Activated CD4-positive, alpha-beta T cell treated with anti-CD3 and anti-CD28 coated beads, Interleukin-2, amount 10 ng/mL, durations not matched to agents 7 days and 5 days (primary cell): ENCODE results near the gene TMPRSS5. TPM values are rescaled to one million over a fixed set of nuclear protein-coding genes. Genes with fewer than 3 reads are reported as not detected.
A peak's percentile ranks its signal among the peaks of the same experiment; 100 is the strongest.

Experiments used
- CTCF ChIA-PET: fragments of 350-600 bp; sonication (Branson Sonifier 250); formaldehyde crosslinking; loops from one replicate; lab custom pipeline; 2021; ENCODE audit warnings: antibody characterized with exemption; lab: Charles Lee
- POLR2A ChIA-PET: fragments of 350-600 bp; sonication (Branson Sonifier 250); formaldehyde crosslinking; loops from one replicate; lab custom pipeline; 2021; ENCODE audit warnings: antibody characterized with exemption; lab: Charles Lee
- DNase-seq: peaks from one replicate; pipeline ENCODE4 v3.0.0-alpha.2; 2020
- H3K27ac Mint-ChIP-seq: one replicate; pipeline ENCODE4 v1.8.0; 2021; ENCODE audit warnings: mild to moderate bottlenecking, moderate library complexity, mixed read lengths
- H3K27me3 Mint-ChIP-seq: one replicate; pipeline ENCODE4 v1.8.0; 2021; ENCODE audit warnings: mixed read lengths
- H3K36me3 Mint-ChIP-seq: one replicate; pipeline ENCODE4 v1.8.0; 2021; ENCODE audit warnings: low read depth, mixed read lengths
- H3K4me1 Mint-ChIP-seq: one replicate; pipeline ENCODE4 v1.8.0; 2021; ENCODE audit warnings: mixed read lengths
- H3K4me3 Mint-ChIP-seq: one replicate; pipeline ENCODE4 v1.8.0; 2021; ENCODE audit warnings: mild to moderate bottlenecking, moderate library complexity, mixed read lengths
- H3K9me3 Mint-ChIP-seq: one replicate; pipeline ENCODE4 v1.8.0; 2021; ENCODE audit warnings: mixed read lengths
- total RNA-seq, 2 experiments: library from RNA; stranded (reverse); gene quantifications; one replicate each; pipeline ENCODE4 v1.2.3, GENCODE V29; 2021

Gene TMPRSS5
- total RNA-seq, 2 experiments from 2014 or later = 0.52 to 0.64 TPM

DNA sequence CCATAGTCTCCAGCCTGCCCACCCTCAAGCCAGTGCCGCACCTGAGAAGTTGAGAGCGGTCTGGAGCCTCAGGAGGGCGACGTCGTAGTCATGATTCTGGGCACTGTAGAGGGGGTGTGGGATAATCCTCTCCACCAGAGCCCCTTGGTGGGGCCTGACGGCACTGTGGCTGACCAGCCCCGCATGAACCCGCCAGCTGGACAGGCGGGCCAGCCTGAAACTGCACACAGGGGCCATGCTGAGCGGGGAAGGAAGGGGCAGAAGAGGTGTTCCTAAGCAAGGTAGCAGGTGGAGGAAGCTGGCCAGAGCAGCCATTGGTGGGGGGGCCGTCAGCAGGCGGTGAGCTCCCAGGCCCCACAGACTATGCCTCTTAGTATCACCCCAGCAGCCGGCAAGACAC, 13.1 kb downstream of the TMPRSS5 start:
- no peak overlapping the region for H3K4me3 Mint-ChIP-seq
- POLR2A ChIA-PET = interaction anchor here (0.9 kb wide), 1 partner anchor 12 kb away, joined by 4 read pairs; no protein-coding TSS in a partner anchor
- H3K4me1 Mint-ChIP-seq = peaks cover 2% of the 10 kb centered on the region
- no peaks in the 10 kb centered on the region for H3K9me3 Mint-ChIP-seq
- H3K27ac Mint-ChIP-seq = no peak overlapping the region
- H3K27me3 Mint-ChIP-seq = no peaks in the 10 kb centered on the region
- CTCF ChIA-PET = no interaction called here
- no peaks in the 10 kb centered on the region for H3K36me3 Mint-ChIP-seq
- DNase-seq = no peak

DNA sequence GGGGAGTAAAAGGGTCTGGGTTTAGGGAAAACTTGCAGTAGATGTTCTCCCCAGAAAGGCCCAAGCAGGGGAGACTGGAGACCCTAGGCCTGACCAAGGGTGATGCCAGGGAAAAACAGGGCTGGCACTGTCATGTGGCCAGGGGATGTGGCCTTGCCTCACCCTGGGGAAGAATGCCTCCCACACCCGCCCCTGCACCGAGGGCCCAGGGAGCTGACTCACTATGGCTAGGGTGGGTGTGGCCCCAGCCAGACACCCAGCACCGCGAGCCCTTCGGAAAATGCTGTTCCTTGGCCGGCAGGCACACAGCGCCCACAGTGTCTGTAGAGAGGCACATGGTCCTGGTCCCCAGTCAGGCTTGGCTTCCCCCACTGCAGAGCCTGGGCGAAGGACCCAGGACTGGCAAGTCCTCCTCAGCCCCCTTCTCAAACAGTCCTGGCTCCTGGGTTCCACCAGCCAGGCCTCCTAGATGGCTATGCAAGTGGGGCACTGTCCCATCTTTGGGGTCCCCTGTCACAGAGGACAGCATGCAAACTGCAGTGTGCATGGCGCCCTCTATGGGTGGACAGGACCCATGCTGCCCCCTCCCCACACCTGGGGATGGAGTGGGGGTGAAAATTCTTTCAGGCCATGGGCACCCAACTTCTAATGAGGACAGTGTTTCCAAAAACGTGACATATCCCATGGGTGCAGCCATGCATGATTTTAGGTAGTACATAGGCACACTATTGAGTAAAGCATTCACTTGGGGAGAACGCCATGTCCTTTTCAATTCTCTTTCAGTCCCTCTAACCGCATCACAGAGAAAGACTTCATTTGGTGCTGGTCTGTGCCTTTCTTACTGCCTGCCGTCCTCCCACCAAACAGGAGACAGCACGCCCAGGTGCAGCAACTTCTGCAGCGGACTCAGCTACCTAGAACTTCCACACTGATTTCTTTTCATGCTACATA, 15.2 kb downstream of the TMPRSS5 start:
- Mint-ChIP-seq H3K27me3 (no peaks in the 10 kb centered on the region), H3K4me1 (peaks cover 6% of the 10 kb centered on the region), H3K4me3 (no peak overlapping the region), H3K27ac (no peak overlapping the region), H3K9me3 (no peaks in the 10 kb centered on the region), H3K36me3 (no peaks in the 10 kb centered on the region)
- ChIA-PET CTCF (interaction anchor here (0.7 kb wide), 1 partner anchor 9 kb away, joined by 3 read pairs; no protein-coding TSS in a partner anchor), POLR2A (no interaction called here)
- DNase-seq = peak; percentile 14

DNA sequence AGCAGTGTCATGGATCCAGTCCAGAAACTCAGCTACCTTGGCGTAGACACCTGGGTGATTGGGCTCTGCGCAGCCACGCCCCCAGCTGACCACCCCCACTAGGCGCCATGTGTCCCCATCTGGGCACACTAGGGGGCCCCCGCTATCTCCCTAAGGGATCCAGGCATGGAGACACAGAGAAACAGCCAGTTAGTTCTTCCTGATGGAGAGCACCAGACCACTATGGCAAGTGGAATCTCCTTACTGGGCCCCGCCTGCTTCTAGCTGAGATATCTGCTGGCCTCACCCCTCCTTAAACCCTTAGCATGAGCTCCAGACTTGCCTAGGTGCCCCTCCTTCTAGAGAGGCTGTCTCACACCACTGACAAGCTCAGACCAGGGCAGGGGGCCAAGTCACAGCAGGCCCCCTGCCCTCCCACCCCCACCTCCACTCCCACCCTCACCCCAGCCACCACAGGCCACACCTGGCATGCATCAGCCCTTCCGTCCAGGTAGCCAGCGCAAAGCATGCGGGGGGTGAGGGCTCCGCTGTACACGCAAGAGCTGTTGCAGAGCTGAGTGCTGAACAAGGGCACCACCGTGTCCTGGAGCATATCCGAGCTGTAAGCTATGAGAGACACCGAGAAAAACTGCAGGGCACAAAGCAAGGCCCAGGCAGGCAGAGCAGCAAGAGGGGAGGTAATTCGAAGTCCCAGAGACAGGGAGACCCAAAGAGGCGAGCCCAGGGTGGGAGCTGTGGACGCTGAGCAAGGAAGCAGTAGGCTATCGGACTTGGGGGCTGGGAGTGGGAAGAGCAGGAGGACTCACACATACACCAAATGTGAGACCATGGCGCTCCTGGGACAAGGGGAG, 16.1 kb downstream of the TMPRSS5 start:
- no peak for DNase-seq
- no peak overlapping the region for H3K27ac Mint-ChIP-seq
- H3K27me3 Mint-ChIP-seq = no peaks in the 10 kb centered on the region
- POLR2A ChIA-PET = no interaction called here
- H3K4me1 Mint-ChIP-seq = peaks cover 5% of the 10 kb centered on the region
- CTCF ChIA-PET = interaction anchor here (0.7 kb wide), 1 partner anchor 8 kb away, joined by 3 read pairs; no protein-coding TSS in a partner anchor
- no peaks in the 10 kb centered on the region for H3K36me3 Mint-ChIP-seq
- no peak overlapping the region for H3K4me3 Mint-ChIP-seq
- no peaks in the 10 kb centered on the region for H3K9me3 Mint-ChIP-seq

DNA sequence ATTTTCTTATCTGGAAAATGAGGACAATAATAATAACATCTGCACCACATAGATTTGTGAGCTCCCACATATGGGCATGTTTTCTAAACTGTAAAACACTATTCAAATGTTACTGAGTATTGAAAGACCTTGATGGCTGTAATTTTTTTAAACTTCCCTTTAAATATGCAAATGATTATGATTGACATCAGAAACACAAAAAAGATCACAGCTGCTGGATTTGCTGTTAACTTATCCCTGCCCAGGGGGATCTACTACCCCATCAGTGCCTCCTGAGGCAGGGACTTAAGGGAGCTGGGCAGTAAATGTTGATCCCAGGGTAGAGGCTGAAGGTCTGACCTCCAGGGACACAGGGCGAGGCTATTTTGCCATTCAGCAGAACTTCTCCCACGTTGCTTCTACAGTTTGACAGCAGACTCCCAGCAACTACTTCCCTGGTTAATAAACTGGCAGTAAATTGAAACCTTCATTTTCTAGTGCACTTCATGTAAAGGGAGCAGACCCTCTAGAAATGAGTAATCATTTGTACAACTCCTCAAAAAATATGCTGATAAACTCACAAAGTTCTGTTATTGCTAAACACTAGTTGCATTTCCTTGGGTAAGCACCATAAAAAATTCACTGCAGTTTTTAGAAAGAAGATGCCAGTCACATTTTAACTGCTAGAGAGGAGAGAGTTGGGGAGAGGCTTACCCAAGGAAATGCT, 20.3 kb downstream of the TMPRSS5 start:
- Mint-ChIP-seq H3K27ac (no peak overlapping the region), H3K9me3 (no peaks in the 10 kb centered on the region), H3K4me3 (no peak overlapping the region), H3K4me1 (peaks cover 5% of the 10 kb centered on the region), H3K27me3 (no peaks in the 10 kb centered on the region), H3K36me3 (no peaks in the 10 kb centered on the region)
- CTCF ChIA-PET = no interaction called here
- POLR2A ChIA-PET = no interaction called here
- no peak for DNase-seq

DNA sequence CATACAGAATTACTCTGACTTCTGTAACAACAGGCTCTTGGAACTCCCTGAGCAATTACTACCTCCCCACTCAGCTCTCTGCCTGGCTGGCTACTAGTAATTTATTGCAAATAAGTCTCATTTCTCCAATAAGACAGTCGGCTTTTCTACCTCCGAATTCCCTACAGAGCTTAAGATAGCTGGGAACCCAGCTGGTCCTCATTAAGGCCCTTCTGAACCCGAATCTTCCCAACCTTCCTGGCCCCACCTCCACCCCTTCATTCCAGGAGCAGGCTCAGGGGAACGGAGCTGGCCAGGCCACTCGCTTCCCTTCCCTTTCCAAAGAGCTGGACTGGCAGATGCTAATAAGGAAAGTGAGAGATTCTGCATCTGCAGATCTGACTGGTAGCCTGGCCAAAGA, 21.6 kb downstream of the TMPRSS5 start:
- H3K36me3 Mint-ChIP-seq = no peaks in the 10 kb centered on the region
- no peak for DNase-seq
- no peak overlapping the region for H3K4me3 Mint-ChIP-seq
- CTCF ChIA-PET = no interaction called here
- H3K27ac Mint-ChIP-seq = no peak overlapping the region
- peaks cover 5% of the 10 kb centered on the region for H3K4me1 Mint-ChIP-seq
- no peaks in the 10 kb centered on the region for H3K9me3 Mint-ChIP-seq
- H3K27me3 Mint-ChIP-seq = no peaks in the 10 kb centered on the region
- POLR2A ChIA-PET = no interaction called here

DNA sequence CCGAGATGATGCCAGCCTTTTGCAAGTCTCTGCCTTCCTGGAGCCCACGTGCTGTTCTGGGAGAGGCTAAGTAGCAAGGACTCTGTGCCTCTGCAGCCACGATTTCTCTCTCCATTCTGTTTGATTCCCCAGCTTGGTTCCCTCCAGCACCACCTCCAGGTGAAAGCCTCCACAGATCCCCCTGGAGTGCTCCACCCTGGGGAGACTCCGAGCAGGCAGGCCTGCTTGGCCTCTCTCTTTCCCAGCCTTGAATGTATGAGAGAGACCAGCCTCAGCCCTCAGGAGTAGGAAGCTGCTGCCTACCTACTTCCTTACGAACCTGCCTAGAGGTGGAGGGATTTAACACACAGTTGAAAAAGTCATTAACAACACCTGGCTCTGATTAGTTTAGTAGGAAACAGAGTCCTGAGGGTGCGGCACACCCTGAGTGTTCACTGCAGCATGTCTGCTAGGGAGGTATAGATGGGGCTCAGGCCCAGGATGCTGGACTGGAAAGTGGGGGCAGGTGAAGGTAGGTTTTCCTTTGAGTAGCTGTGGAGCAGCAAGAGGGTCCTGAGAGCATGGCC, 22.5 kb downstream of the TMPRSS5 start:
- H3K4me3 Mint-ChIP-seq = no peak overlapping the region
- ChIA-PET CTCF (no interaction called here), POLR2A (interaction anchor here (0.6 kb wide), 1 partner anchor 155 kb away, joined by 3 read pairs; no protein-coding TSS in a partner anchor)

DNA sequence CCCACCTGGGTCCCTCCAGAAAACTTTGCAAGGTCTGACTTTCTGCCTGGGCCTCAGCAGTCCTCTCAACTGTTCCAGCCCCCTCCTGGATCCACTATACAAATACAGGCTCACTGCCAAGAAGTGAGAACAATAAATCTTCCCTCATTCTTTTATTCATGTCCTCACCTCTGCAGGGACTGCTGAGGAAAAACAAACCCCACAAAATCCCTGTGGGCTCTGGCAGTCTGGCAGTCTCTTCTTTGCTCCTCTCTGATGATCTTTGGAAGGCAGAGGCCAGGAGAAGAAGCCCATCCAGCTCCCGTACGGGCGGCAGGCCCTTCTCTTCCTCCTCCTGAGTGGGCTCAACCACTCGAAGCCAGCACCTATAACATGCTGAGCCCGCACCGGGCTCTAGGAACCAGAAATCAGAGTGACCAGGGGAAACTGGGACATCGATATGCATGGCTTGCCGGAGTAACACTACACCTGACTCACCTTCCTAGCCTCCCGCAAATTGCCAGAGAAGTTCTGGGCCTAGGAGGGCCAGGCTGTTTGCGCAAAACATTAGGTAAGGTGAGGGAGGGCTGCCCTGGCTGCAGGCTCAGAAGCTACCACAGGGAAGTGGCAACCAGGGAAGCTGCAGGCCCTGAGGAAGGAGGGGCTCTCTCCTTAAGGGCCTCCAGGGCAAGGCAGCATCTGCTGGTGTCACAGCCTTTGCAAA, 24.2 kb downstream of the TMPRSS5 start:
- Mint-ChIP-seq H3K4me1 (peaks cover 5% of the 10 kb centered on the region), H3K9me3 (no peaks in the 10 kb centered on the region), H3K27me3 (no peaks in the 10 kb centered on the region), H3K36me3 (no peaks in the 10 kb centered on the region), H3K27ac (no peak overlapping the region), H3K4me3 (no peak overlapping the region)
- CTCF ChIA-PET = interaction anchor here (1.0 kb wide), 1 partner anchor 9 kb away, joined by 3 read pairs; no protein-coding TSS in a partner anchor
- no peak for DNase-seq
- POLR2A ChIA-PET = no interaction called here

More for the DNA sequence above, 22.5 kb downstream of the TMPRSS5 start:
- peaks cover 5% of the 10 kb centered on the region for H3K4me1 Mint-ChIP-seq
- no peaks in the 10 kb centered on the region for H3K9me3 Mint-ChIP-seq
- H3K36me3 Mint-ChIP-seq = no peaks in the 10 kb centered on the region
- no peaks in the 10 kb centered on the region for H3K27me3 Mint-ChIP-seq
- no peak for DNase-seq
- no peak overlapping the region for H3K27ac Mint-ChIP-seq

DNA sequence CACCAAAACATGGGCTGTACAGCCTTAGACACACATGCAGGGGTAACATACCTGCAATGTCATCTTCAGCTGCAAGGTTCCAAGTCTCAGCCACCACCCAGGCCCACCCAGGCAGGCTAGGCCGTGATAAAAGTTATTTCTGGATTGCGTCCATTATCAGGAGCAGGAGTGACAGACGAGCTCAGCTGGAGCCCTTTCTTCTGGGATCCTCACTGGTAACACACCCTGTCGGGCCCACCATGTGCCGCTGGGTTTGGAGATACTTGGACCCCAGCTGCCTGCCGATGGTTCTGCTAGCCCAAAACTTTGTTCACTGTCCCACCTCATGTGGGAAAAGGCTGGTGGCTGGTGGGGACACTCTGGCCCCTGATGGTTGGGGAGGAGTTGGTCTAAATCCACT, 24.8 kb downstream of the TMPRSS5 start:
- Mint-ChIP-seq H3K9me3 (no peaks in the 10 kb centered on the region), H3K36me3 (no peaks in the 10 kb centered on the region), H3K4me3 (no peak overlapping the region), H3K4me1 (peaks cover 5% of the 10 kb centered on the region), H3K27ac (no peak overlapping the region), H3K27me3 (no peaks in the 10 kb centered on the region)
- ChIA-PET POLR2A (no interaction called here), CTCF (interaction anchor here (1.0 to 1.5 kb wide), 2 partner anchors 9 to 115 kb away, joined by 3 read pairs; no protein-coding TSS in a partner anchor)
- no peak for DNase-seq

DNA sequence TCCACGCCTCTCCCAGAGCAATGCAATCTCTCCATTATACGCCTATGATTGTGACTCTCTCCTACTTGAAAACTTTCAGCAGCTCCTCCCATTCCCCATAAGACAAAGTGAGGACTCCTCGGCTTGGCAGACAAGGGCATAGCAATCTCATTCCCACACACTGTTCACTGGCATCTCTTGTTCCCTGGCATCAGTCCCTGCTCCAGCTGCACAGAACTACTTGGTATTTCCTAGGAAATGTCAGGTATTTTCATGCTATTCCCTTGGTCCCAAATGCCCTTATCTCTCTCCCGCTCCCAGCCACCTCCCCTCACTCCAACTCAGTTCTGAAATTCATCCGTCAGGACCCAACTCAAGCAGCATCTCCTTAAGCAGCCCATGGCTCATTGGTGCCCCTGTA, 28.4 kb downstream of the TMPRSS5 start:
- no peaks in the 10 kb centered on the region for H3K27me3 Mint-ChIP-seq
- no peaks in the 10 kb centered on the region for H3K36me3 Mint-ChIP-seq

DNA sequence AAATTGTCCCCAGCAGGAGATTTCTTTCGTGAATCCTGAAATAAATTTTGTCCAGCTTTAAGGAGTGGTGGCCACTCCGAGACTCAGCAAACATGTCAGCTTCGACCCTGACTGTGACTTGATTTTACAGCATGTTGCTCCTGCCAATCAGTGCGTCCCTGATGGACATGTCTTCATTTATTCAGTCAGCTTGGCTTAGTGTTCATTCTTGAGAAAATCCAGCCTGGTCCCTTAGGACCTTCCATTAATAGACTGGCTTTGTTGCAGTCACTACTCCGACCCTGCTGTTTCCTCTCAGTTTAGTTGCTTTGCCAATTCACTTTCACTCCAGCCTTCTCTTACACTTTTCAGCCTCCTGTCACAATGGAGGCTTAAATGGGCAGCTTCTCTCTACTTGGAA, 30.5 kb downstream of the TMPRSS5 start:
- ChIA-PET POLR2A (interaction anchor here (1.0 kb wide), 1 partner anchor 109 kb away, joined by 3 read pairs; no protein-coding TSS in a partner anchor), CTCF (interaction anchor here (1.2 to 1.7 kb wide), 2 partner anchors 50 to 113 kb away, joined by 3 to 4 read pairs; no protein-coding TSS in a partner anchor)
- no peak for DNase-seq
- Mint-ChIP-seq H3K36me3 (no peaks in the 10 kb centered on the region), H3K4me1 (peaks cover 3% of the 10 kb centered on the region), H3K27ac (no peak overlapping the region), H3K27me3 (no peaks in the 10 kb centered on the region), H3K9me3 (no peaks in the 10 kb centered on the region), H3K4me3 (no peak overlapping the region)

More for the DNA sequence above, 28.4 kb downstream of the TMPRSS5 start:
- Mint-ChIP-seq H3K4me3 (no peak overlapping the region), H3K9me3 (no peaks in the 10 kb centered on the region), H3K4me1 (peaks cover 3% of the 10 kb centered on the region), H3K27ac (no peak overlapping the region)
- ChIA-PET CTCF (interaction anchor here (0.6 kb wide), 1 partner anchor 1774 kb away, joined by 3 read pairs; no protein-coding TSS in a partner anchor), POLR2A (no interaction called here)
- no peak for DNase-seq

DNA sequence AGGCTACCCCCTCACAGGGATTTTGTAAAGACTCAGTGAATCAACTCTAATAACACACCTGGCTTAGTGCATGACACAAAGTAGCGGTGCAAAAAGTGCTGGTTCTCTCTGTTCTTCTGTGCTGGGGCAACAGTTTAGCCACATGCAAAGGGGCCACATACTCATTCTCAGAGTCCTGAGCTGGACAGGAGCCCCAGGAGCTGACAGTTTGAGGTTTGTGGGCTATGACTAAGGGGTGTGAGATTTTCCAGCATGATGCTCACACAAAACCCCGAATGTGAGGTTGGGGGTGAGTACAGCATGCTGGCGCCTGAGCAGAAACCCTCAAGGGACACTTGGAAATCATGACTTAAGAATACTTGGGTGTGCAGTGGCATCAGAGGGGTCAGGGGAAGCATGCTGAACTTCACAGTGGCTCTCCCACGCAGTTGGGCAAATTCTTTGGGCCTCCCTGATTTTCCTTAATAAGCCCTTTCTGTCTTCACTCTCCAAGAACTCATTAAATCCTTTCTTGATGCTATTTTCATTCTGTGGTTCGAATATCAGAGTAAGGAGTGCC, 31.0 kb downstream of the TMPRSS5 start:
- Mint-ChIP-seq H3K36me3 (no peaks in the 10 kb centered on the region), H3K27me3 (no peaks in the 10 kb centered on the region), H3K4me1 (peaks cover 3% of the 10 kb centered on the region), H3K9me3 (no peaks in the 10 kb centered on the region), H3K4me3 (no peak overlapping the region), H3K27ac (no peak overlapping the region)
- peak; percentile 7 for DNase-seq
- POLR2A ChIA-PET = interaction anchor here (1.0 kb wide), 1 partner anchor 108 kb away, joined by 3 read pairs; no protein-coding TSS in a partner anchor
- CTCF ChIA-PET = interaction anchor here (1.2 to 1.7 kb wide), 3 partner anchors 50 to 113 kb away, joined by 3 to 4 read pairs (median 3); no protein-coding TSS in a partner anchor
